T-helper 2 cell treated with Interferon-gamma antibody and Interleukin-4, amounts not matched to agents 100 ng/mL and 5 ng/mL, for 36 hours (primary cell): ENCODE measurements around the gene IFFO2. TPM values are rescaled to one million over a fixed set of nuclear protein-coding genes. Genes with fewer than 3 reads are reported as not detected.

Experiments used
- intact Hi-C: fragments of 100-400 bp; cut with micrococcal nuclease; formaldehyde crosslinking; loops from one replicate; pipeline ENCODE4 v1.15.1; 2023
- total RNA-seq: library from RNA; stranded (reverse); gene quantifications from 2 replicates; pipeline ENCODE4 v1.2.3, GENCODE V29; 2022

The IFFO2 gene
- 15.3 and 19.5 TPM in 2 replicates for total RNA-seq

DNA sequence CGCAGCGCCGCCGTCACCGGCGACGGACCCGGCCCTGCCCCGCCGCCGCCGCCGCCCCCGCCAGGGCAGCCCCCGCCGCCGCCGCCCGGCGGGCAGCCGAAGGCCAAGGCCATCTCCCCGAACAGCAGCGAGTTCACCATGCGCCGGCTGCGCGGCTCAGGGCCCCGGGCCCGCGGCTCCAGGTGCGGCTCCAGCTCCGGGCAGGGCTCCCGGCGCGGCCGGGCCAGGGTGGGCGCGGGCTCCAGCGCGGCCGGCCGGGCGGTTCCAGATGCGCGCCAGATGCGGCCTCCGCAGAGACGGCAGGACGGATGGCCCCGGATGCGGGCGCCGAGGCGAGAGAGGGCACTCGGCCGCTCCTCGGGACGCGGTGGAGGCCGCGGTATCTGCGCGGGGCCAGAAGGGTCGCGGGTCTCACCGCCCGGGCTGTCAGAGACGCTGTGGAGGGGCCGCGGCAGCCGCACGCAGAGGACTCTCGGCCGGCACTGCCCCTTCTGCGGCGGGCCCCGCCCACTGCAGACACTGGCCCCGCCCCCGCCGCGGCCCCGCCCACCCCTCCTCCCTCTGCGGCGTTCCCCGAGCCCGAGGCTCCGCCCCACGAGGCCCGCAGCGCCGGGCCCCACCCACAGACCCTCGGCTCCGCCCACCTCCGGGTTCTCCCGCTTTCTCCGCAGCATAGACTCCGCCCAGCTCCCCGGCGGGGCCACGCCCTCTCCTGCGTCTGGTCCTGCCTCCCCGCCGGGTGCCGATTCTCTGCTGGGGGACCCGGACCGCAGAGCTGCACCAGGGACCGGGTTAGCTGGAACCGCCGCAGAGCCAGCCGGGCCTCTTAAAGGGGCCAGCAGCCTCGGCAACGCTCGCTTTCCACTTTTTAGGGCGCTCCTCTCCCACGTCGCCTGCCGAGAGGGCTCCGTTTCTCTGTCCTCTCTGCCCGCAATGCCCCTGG, at the start of gene IFFO2:
TSS of gene IFFO2 (minus strand) at position 484 of the 943 bp plus-strand sequence. CDS start at position 140, 344 bp downstream.
- intact Hi-C loops = loop anchor here (1.0 to 5.0 kb wide), 4 partner anchors 30 to 641 kb away; partner anchors contain the start of gene ALDH4A1

DNA sequence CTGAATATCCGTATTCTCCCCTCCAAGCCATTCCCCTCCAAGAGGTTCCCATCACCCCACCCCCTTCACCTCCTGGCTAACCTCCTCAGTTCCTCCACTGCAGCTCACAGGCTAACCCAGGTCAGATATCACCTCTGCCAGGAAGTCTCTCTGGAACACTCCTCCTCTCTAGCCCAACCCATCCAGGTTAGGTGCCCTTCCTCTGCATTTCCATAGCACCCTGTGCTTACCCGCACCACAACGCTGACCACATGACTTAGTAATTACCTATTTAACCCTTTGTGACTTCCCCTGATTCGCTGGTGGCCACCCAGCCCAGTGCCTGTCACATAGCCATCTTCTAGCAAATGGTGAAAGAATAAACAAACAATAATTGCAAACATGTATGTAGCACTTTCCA, 49.5 kb upstream of the IFFO2 start:
- intact Hi-C loops = no loop called here

DNA sequence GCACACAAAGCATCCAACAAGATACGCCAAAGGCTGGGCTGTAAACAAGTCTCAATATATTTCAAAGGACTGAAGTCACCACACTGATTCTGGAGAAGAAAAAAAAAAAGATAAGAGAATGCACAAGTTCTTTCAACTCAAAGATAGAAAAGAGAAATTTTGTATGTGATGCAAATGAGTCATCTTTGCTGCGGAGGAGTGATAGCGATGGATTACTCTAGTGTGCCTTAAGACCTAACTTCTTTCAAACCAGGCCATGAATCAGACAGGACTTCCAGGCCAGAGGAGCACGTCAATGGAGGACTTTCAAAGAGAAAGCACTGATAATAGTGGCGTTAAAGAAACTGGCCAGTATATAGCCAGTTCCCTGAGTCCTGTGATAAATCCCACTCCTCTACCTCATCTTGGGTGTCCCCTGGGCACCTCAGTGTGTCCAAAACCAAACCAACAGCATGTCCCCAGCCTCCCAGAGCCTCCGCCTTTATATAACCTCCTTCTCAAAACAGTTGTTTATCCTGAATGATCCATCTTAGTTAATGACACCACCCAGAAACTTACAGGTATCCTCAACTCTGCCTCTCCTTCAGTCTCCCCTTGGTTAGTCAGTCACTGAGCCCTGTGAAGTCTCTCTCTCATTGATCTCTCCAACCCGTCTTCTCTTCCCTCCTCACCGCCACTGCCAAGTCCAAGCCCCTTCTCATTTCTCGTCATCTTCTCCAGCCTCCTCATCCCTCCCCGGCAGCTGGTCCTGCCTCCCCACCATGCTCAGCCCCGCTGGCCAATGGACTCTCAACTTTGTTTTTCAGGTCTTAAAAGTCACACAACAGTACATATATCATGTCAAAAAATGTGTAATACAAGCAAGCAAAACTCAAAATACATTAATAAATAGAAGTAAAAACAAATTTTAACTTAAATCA, 47.2 kb upstream of the IFFO2 start:
- intact Hi-C loops = no loop called here

DNA sequence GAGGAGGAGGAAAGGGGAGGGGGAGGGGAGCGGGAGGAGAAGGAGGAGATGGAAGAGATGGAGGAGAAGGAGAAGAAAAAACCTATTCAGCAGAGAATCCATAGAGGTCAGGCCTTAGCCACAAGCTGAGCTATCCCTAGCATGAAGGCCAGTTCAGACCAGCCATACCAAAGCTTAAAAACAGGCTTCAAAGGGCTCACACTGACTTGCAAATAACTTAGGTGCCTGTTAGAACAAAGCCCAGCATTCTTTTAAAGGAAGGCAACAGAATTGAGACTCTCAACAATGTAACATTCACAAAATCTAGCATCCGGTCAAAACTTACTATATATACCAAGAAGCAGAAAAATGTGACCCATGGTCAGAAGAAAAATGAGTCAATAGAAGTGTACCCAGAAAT, 43.6 kb upstream of the IFFO2 start:
- intact Hi-C loops = no loop called here

DNA sequence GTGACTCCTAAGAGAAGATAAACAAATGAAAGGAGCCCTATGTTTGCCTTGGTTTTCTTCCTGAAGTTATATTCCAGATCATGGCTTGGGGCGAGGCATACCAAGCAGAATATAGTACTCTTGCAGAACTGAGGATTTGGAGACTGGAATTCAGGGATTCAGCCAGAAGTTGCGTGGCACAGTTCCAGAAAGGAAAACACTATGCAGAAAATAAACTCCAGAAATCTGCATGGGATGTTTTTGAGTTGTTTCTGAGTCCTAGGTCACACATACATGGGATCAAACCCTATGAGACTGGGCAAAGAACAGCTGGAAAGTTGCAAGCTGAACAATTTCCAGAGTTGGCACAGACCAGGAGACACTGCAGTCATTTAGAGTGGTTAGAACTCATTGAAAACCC, 42.9 kb upstream of the IFFO2 start:
- intact Hi-C loops = no loop called here

DNA sequence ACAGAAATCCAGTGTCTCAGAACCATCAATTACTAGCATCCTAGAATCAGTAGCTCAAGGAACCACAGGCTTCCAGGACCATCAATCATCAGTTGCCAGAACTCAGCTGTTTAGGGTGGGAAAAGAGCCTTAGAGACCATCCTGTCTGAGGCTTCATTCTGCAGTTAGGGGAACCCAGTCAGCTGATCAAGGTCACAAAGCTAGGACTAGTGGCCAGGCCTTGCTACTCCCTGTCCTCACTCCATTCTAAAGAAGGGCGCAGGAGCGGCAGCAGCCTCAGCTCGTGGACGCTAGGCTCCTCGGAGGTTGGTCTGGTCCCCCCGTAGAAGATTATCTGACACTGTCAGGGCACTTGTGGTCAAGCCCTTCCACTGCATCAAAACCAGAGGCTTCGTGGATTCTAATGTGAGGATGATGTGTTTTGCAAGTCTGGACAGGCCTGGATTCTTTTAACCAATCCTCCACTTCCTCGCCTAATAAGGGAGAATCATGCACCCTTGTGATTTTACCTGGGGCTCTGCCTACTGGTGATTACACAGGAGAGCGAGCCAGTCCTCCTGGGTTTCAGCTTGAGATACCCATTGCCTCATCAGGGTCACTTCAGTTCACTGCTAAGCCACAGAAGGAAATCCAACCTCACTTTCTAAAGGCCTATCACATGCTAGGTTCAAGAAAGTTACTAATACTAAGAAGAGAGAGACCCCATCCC, 41.7 kb upstream of the IFFO2 start:
- intact Hi-C loops = no loop called here

DNA sequence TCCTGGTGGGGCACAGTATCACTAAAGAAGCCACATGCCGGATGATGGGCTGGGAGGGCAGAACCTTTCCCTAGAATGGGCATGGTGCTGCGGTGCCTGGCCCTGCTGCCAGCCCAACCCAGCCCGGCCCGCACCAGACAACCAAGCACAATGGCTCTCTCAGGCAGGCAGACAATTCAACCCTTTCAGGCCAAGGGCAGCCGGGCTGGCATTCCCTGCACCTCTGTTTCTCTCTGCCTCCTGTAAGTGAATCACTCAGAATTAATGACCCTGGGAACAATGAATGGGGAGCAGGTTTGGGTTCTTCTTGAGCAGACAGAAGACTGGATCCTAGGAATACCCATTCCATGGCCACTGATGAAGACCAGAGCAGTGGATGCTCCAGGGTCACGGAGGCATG, 41.0 kb upstream of the IFFO2 start:
- intact Hi-C loops = no loop called here

DNA sequence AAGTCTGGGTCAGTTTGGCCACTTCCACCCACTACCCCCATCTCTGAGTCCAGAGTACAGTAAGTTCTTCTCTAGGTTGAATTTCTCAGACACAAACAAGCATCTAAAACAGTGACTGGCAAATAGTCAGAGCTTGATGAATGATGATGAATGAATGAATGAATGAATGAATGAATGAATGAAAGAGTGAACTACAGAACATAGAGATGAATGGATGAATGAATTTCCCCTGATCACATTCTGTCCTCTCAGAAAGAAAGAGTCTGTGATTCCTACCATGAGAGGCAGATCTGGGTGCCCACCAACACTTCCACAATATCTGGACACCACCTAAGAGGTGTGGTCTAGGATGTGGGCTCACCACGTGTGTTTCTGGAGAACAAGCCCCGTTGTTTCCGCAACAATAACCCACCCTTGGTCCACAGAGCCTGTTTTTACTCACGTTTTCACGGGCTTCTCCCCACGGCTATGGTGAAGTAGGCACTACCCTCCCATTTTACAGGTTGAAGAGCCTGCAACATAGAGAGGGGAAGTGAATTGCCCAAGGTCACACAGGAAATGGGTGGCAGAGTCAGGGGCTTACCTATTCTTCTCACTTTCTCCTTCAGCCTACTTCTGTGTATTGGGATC, 40.2 kb upstream of the IFFO2 start:
- intact Hi-C loops = no loop called here

DNA sequence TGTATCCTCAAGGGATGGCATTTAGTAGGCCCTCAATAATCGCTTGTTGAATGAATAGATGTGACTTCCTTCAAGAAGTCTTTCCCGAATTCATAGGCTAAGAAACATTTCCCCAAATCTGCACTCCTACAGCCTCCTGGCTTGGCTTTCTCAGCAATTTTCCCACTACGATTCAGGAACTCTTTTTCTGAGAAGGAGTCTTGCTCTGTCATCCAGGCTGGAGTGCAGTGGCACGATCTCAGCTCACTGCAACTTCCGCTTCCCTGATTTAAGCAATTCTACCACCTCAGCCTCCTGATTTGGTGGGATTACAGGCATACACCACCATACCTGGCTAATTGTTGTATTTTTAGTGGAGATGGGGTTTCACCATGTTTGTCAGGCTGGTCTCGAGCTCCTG, 37.9 kb upstream of the IFFO2 start:
- intact Hi-C loops = no loop called here

DNA sequence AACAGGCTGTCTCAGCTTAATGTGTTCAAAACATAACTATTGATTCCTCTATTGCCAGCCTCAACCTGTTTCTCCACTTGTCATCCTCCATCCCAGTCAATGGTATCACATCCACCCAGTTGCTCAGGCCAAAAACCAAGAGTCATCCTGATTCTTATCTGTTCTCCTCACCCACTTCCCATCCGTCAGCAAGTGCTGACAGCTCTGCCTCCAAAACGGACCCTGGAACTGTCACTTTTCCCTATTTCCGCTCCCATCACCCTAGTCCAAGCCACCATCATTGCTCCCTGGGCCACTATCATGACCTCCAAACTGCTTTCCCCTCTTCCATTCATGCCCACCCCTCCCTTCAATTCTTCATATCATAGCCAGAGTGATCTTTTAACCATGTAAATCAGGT, 36.2 kb upstream of the IFFO2 start:
- intact Hi-C loops = no loop called here

DNA sequence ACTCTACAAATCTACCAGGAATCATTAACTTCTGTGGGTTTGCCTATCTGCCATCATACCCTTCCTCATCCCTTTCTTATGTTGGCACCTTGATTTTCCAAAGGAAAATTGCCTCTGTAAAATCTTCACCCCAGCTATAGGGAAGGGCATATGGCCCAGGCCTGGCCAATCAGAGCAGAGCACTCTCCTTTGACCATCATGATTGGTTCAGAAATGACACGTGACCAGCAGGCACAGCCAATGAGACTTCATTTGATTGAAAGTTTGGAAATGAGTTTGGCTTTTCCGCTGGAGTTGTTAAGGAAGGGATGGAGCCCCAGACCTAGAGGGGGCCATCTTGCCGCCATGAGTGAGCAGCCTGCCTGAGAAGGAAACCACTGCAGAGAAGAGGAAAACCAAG, 35.1 kb upstream of the IFFO2 start:
- intact Hi-C loops = no loop called here

DNA sequence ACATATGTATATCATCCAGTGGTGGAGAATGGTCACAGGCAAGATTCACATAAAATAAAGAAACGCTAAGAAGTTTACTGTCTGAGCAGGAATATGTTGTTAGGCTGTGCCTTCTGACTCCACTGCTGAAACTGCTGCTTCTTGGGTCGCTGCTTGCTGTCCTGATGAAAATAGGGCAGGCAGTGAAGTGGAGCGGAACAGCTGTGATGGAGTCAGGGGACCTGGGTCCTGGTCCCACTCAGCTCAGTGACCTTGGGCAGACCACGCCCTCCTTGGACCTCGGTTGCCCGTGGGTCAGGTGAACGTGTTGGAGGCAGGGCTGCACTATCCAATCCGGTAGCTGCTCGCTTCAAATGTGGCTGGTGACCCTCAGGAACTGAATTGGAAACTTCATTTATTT, 33.4 kb upstream of the IFFO2 start:
- intact Hi-C loops = no loop called here

DNA sequence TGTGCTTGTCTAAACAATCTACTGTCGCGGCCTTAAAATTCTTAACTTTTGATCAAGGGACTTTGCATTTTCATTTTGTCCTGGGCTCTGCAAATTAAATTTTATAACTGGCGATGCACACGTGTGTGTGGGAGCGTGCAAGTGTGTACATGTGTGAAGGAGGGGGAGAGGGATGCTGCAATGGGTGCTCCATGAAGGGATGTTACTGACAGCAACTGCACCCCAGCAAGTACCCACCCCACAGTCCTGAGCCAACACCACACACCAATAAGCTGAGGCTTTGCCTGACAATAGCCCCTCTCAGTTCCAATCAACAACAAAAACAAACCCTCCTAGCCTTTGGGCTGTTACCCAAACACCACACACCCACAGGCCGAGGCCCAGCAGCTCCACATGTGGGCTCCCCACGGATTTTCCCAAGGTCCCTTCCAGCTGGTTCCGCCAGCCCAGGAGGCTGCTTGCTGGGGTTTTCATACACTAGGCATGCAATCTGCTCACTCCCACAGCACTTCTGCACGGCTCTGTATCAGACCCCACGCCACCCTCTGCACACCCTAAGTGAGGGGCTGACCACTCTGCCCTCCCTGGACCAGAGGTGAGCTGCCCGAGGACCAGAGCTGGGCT, 32.8 kb upstream of the IFFO2 start:
- intact Hi-C loops = no loop called here

DNA sequence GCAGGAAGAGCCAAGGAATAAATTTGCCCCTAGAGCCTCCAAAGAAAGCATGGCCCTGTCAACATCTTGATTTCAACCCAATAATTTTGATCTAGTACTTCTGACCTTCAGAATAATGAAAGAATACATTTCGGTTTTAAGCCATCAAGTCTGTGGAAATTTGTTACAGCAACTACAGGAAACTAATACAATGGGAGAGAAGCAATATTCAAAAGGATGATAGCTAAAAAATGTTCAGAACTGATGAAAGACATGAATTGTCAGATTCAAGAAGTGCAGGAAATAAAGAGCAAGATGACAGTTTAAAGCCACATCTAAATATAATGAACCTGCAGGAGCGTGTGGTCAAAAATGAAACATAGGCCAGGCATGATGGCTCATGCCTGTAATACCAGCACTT, 24.8 kb upstream of the IFFO2 start:
- intact Hi-C loops = no loop called here

DNA sequence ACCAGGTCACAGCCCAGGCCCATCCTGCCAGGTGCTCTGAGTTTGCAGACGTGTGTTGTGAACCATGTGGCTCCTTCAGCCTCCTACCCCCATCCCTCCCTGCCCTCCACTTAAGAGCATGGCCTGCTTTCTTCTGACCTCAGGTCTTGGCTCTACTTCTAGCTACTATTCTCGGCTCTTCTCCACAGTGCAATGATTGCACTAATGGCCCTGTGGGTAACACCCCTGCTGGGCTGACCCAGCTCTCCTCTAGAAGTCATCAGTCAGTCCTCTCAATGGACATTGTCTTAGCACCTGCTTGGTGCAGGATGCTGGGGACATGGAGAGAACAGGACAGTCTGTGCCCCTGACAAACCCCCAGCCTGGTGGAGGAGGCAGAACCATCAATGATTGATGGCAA, 22.2 kb upstream of the IFFO2 start:
- intact Hi-C loops = no loop called here

DNA sequence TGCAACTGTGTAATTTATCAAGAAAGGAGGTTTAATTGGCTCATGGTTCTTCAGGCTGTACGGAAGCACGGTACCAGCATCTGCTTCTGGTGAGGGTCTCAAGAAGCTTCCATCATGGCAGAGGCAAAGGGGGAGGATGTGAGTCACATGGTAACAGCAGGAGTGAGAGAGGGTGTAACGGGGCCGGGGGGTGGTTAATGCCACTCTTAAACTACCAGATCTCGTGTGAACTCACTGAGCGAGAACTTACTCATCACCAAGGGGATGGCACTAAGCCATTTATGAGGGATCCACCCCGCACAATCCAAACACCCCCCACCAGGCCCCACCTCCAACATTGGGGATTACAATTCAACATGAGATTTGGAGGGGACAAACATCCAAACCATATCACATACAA, 21.0 kb upstream of the IFFO2 start:
- intact Hi-C loops = no loop called here

DNA sequence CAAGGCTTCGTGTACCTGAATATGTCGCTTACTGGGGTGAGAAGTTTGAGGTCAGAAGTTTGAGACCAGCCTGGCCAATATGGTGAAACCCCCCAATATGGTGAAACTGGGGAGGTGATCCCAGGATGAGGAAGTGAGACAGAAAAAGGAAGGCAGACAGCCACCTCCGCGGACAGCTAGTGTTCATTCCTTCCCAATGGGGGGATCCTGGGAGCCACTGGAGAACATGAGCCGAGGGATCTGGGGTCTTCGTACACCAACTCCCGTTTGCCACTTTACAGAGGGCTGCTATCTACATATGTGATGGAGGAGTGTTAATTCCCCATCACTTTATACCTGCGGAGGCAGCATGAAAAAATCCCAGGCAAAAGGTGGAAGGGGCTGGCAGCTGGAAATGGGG, 19.6 kb upstream of the IFFO2 start:
- intact Hi-C loops = no loop called here

DNA sequence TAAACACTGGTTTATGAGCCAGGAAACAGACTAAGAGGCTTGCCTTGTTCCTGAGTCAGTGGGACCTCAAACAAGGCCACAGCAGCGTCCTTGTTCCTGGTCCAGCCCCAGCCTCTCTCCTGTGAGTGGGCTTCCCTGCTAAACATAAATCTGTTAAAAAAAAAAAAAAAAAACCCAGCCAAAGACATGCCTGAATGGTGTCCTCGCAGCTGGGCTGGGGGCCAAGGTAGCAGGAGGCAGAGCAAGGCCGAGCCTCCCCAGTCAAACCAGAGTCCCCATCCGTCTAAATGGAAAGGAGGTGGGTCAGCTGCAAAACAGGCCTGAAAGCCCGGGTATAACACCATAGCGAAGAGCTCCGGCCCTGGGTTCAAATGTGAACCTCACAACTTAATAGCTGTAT, 18.1 kb upstream of the IFFO2 start:
- intact Hi-C loops = no loop called here

DNA sequence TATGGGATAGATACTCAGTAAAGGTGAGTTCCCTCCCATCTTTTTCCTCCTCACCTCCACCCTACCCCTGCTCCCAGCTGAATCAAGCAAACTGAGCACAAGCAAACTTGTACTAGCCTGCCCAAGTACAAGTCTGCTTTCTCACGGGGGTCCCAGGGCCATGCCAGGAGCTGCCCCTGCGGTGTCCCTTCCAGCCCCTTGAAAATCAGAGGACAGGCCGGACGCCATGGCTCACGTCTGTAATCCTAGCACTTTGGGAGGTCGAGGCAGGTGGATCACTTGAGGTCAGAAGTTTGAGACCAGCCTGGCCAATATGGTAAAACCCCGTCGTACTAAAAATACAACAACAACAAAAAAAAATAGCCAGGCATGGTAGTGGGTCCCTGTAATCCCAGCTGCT, 17.5 kb upstream of the IFFO2 start:
- intact Hi-C loops = no loop called here

DNA sequence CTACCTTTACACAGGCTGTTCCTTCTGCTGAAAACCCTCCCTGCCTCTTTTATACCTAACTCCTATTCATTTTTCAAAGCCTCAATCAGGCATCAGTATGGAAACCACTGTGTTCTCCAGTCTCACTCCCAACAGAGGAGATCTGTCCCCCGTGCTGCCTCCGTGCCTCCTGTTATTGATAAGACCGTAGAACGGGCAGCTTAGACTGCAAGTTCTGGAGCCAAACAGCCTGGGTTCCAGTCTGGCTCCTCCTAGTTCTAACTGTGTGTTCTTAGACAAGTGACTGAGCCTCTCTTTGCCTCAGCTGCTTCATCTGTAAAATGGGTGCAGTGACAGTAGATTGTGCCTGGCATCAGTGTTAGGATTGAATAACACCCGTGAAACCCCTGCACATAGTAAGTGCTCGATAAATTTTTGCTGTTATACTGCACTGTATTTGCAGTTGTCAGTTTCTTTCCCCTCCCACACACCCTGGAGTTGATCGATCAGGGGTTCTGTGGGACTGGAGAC, 17.0 kb upstream of the IFFO2 start:
- intact Hi-C loops = no loop called here
